Measurements from ENCODE around the gene MET. TPM values are rescaled to one million over a fixed set of nuclear protein-coding genes. Genes with fewer than 3 reads are reported as not detected.

The MET gene
- total RNA-seq, 1 donor from 2014 or later: 55.4 TPM

- no peak overlapping the region for H3K4me3 Mint-ChIP-seq (ENCODE audit: unreplicated experiment)
These were observed 94.9 kb downstream of the MET start for GRCh38 chr7:116766881-116767280.

DNA sequence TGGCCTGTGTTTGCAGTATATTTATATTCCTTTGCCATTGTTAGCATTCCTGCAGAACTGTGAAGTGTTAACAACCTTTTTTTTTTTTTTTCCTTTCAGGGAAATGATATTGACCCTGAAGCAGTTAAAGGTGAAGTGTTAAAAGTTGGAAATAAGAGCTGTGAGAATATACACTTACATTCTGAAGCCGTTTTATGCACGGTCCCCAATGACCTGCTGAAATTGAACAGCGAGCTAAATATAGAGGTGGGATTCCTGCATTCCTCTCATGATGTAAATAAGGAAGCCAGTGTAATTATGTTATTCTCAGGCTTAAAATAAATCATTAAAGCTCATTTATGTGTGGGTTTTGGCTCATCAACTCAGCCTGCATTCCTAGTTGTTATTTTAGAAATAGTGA, 97.5 kb downstream of the MET start:
- H3K27me3 Mint-ChIP-seq (ENCODE audit: unreplicated experiment): no peaks in the 10 kb centered on the region
- no peak for DNase-seq (ENCODE audit: extremely low spot score, unreplicated experiment)
- peaks cover 4% of the 10 kb centered on the region for H3K9me3 Mint-ChIP-seq (ENCODE audit: unreplicated experiment)
- H3K27ac Mint-ChIP-seq (ENCODE audit: unreplicated experiment): no peak overlapping the region
- peaks cover 28% of the 10 kb centered on the region for H3K4me1 Mint-ChIP-seq (ENCODE audit: unreplicated experiment)
- TF ChIP-seq CTCF (IDR thresholded peaks at IDR 0.05): no peak
- no peak overlapping the region for H3K4me3 Mint-ChIP-seq (ENCODE audit: unreplicated experiment)
- peaks cover 39% of the 10 kb centered on the region for H3K36me3 Mint-ChIP-seq (ENCODE audit: unreplicated experiment)

More at GRCh38 chr7:116766881-116767280, 94.9 kb downstream of the MET start:
- TF ChIP-seq CTCF (IDR thresholded peaks at IDR 0.05): no peak
- Mint-ChIP-seq H3K4me1 (ENCODE audit: unreplicated experiment) (peaks cover 9% of the 10 kb centered on the region), H3K9me3 (ENCODE audit: unreplicated experiment) (no peaks in the 10 kb centered on the region), H3K36me3 (ENCODE audit: unreplicated experiment) (peaks cover 37% of the 10 kb centered on the region), H3K27ac (ENCODE audit: unreplicated experiment) (no peak overlapping the region), H3K27me3 (ENCODE audit: unreplicated experiment) (no peaks in the 10 kb centered on the region)
- DNase-seq (ENCODE audit: extremely low spot score, unreplicated experiment): no peak

- no peak for DNase-seq (ENCODE audit: extremely low spot score, unreplicated experiment)
- no peak for TF ChIP-seq CTCF (IDR thresholded peaks at IDR 0.05)
- Mint-ChIP-seq H3K4me3 (ENCODE audit: unreplicated experiment) (no peak overlapping the region), H3K9me3 (ENCODE audit: unreplicated experiment) (peaks cover 4% of the 10 kb centered on the region), H3K27me3 (ENCODE audit: unreplicated experiment) (no peaks in the 10 kb centered on the region), H3K27ac (ENCODE audit: unreplicated experiment) (no peak overlapping the region), H3K4me1 (ENCODE audit: unreplicated experiment) (peaks cover 32% of the 10 kb centered on the region), H3K36me3 (ENCODE audit: unreplicated experiment) (peaks cover 38% of the 10 kb centered on the region)
These were observed 98.9 kb downstream of the MET start for GRCh38 chr7:116770941-116771340.

GRCh38 chr7:116771640-116772039, 99.6 kb downstream of the MET start:
- Mint-ChIP-seq H3K36me3 (ENCODE audit: unreplicated experiment) (peaks cover 34% of the 10 kb centered on the region), H3K4me1 (ENCODE audit: unreplicated experiment) (peaks cover 39% of the 10 kb centered on the region), H3K9me3 (ENCODE audit: unreplicated experiment) (peaks cover 4% of the 10 kb centered on the region), H3K27me3 (ENCODE audit: unreplicated experiment) (no peaks in the 10 kb centered on the region), H3K4me3 (ENCODE audit: unreplicated experiment) (no peak overlapping the region), H3K27ac (ENCODE audit: unreplicated experiment) (no peak overlapping the region)
- TF ChIP-seq CTCF (IDR thresholded peaks at IDR 0.05): no peak
- DNase-seq (ENCODE audit: extremely low spot score, unreplicated experiment): no peak

DNA sequence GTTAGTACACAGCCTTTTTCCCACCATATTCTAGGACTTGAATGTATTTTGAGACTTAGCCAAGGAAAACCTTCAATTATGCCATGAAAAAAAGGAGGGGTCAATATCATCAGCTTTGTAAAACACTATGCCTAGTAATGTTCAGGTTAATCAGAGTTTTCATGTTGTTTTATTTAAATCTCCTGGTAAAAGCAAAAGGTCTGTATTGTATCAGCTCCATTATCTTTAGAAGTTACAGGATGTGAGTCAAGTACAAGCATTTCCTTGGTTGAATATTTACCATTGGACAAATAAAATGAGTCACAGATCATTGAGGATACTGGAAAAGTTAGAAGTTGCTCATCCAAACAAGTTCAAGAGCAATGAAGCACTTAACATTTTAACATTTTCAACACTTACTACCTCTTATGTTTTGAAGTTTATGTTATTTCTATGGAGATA, 100.4 kb downstream of the MET start:
- peaks cover 4% of the 10 kb centered on the region for H3K9me3 Mint-ChIP-seq (ENCODE audit: unreplicated experiment)
- no peak for TF ChIP-seq CTCF (IDR thresholded peaks at IDR 0.05)
- H3K27ac Mint-ChIP-seq (ENCODE audit: unreplicated experiment): peak overlapping the region; percentile 40
- no peaks in the 10 kb centered on the region for H3K27me3 Mint-ChIP-seq (ENCODE audit: unreplicated experiment)
- H3K36me3 Mint-ChIP-seq (ENCODE audit: unreplicated experiment): peaks cover 32% of the 10 kb centered on the region
- no peak overlapping the region for H3K4me3 Mint-ChIP-seq (ENCODE audit: unreplicated experiment)
- H3K4me1 Mint-ChIP-seq (ENCODE audit: unreplicated experiment): peaks cover 44% of the 10 kb centered on the region
- no peak for DNase-seq (ENCODE audit: extremely low spot score, unreplicated experiment)

Measured in osteocyte (in vitro differentiated cells).